Body of pancreas (tissue), 4 donors: ENCODE results near the gene DRD4.

Experiments used
- CTCF ChIP-seq, 7 experiments: fragments of 450-650 bp in 4 of 7; fragments of 200-600 bp in 3 of 7; sonication (generic) in 3 of 7; IDR thresholded peaks; one replicate each; pipeline ENCODE4 v1.5.1; 2016 to 2019; ENCODE audit warnings: antibody characterized with exemption in 7 of 7
- POLR2A ChIP-seq, 3 donors: fragments of 450-650 bp; IDR thresholded peaks; one replicate each; pipeline ENCODE4 v1.6.1; 2016; ENCODE audit warnings: antibody characterized with exemption in 3 of 3, mild to moderate bottlenecking in 2 of 3

DNA sequence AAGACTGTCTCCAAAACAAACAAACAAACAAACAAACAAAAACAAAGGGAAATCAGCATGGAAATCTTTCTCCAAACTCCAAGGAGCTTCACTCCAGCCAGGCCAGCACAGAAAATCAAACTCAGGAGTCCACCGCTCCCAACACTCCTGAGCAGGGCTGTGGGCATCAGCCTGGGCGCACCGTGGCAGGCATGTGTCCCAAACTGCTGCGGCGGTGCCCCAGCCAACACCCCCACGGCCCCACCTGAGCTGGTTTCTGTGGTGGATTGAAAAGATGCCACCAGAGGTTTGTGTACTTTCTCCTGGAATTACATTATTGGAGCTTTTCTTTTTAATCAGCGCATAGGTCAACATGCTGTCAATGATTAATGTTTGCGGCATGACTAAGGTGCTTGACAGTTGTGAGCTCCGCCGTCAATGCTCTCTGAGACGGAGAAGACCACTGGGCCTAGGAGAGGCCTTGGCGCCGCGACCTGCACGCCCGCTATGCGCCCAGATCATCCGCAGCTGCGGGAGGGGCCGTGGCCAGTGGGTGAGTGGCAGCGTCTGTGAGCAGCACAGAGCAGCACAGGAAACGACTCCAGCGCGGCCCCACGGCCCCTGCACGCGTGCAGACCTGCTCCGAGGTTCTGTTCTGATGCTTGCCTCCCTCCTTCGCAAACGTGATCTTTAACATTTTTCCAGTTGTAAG is 18.1 kb downstream of the DRD4 start:
- no peak for TF ChIP-seq CTCF (IDR thresholded peaks at IDR 0.05)
- no peak for TF ChIP-seq POLR2A (IDR thresholded peaks at IDR 0.05)
